ENCODE data around the gene SLC22A31. TPM values are rescaled to one million over a fixed set of nuclear protein-coding genes. Genes with fewer than 3 reads are reported as not detected.
A peak's percentile ranks its signal among the peaks of the same experiment; 100 is the strongest.

Gene SLC22A31
- total and polyA plus RNA-seq, 9 of the 15 experiments (the other 6 are each of a cell fraction or from before 2014, with no cell fraction given): 0.29 to 2.2 (median 0.47) TPM; not detected in 3

DNA sequence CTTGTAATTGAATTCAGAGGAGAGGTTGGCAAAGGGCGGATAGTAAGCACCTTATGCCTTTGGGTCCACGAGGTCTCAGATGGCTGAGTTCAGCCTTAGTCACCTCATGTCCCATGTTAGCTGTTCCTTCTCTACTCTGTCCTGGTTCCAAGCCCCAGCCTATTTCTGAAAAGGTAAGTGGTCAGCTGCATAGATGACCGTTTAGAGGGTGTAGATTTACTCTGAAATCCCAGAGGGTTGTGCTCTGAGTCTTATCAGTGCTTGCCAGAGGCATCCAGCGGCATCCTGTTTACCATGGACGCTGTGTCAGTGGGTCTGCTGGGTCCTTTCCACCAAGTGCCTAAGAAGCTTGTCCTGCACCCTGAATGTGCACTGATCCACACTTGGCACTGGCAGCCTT lies 19.0 kb upstream of the SLC22A31 start (continued):
- TF ChIP-seq ZBTB7A (IDR thresholded peaks at IDR 0.05; ENCODE audit: borderline replicate concordance, control insufficient read depth, low read depth, low read length) (peak; percentile 51; the same call in 1 of the 2 replicates), PTBP1 (IDR thresholded peaks at IDR 0.05; ENCODE audit: low read depth, low read length) (no peak), NONO (IDR thresholded peaks at IDR 0.05; ENCODE audit: low read depth in 2 of 2, low read length in 1 of 2) (0 out of 4 replicates have a peak, but pooled peaks of 1 of the 2 experiments have one; percentile 8), ZBTB1 (CRISPR knock-in tag; IDR thresholded peaks at IDR 0.05; ENCODE audit: borderline replicate concordance, low read depth) (no peak), ZNF133 (CRISPR knock-in tag; IDR thresholded peaks at IDR 0.05) (no peak), TOE1 (IDR thresholded peaks at IDR 0.05; ENCODE audit: borderline replicate concordance) (peak; percentile 9; the same call in 1 of the 2 replicates), TOE1 (CRISPR knock-in tag; IDR thresholded peaks at IDR 0.05; ENCODE audit: borderline replicate concordance, low read depth) (no peak), CBX1 (IDR thresholded peaks at IDR 0.05; ENCODE audit: low read depth) (no peak), KDM2B (CRISPR knock-in tag; IDR thresholded peaks at IDR 0.05) (no peak), NRF1 (conservative IDR thresholded peaks at IDR 0.05 in 1 of 2, IDR thresholded peaks at IDR 0.05 in 1 of 2) (no peak), SMARCE1 (IDR thresholded peaks at IDR 0.05) (peak; percentile 62; the same call in 1 of the 2 replicates), GABPB2 (CRISPR knock-in tag; conservative IDR thresholded peaks at IDR 0.05) (no peak), EP300 (IDR thresholded peaks at IDR 0.05; ENCODE audit: low read length) (peak; percentile 76; the same call in 1 of the 2 replicates), XRCC5 (IDR thresholded peaks at IDR 0.05; ENCODE audit: low read depth, low read length) (no peak), CCNT2 (IDR thresholded peaks at IDR 0.05; ENCODE audit: borderline replicate concordance, extremely low read depth, insufficient read length, low read depth, low read length) (no peak), HNRNPUL1 (IDR thresholded peaks at IDR 0.05; ENCODE audit: low read length) (no peak)
- TF ChIP-seq, protein P1, sequence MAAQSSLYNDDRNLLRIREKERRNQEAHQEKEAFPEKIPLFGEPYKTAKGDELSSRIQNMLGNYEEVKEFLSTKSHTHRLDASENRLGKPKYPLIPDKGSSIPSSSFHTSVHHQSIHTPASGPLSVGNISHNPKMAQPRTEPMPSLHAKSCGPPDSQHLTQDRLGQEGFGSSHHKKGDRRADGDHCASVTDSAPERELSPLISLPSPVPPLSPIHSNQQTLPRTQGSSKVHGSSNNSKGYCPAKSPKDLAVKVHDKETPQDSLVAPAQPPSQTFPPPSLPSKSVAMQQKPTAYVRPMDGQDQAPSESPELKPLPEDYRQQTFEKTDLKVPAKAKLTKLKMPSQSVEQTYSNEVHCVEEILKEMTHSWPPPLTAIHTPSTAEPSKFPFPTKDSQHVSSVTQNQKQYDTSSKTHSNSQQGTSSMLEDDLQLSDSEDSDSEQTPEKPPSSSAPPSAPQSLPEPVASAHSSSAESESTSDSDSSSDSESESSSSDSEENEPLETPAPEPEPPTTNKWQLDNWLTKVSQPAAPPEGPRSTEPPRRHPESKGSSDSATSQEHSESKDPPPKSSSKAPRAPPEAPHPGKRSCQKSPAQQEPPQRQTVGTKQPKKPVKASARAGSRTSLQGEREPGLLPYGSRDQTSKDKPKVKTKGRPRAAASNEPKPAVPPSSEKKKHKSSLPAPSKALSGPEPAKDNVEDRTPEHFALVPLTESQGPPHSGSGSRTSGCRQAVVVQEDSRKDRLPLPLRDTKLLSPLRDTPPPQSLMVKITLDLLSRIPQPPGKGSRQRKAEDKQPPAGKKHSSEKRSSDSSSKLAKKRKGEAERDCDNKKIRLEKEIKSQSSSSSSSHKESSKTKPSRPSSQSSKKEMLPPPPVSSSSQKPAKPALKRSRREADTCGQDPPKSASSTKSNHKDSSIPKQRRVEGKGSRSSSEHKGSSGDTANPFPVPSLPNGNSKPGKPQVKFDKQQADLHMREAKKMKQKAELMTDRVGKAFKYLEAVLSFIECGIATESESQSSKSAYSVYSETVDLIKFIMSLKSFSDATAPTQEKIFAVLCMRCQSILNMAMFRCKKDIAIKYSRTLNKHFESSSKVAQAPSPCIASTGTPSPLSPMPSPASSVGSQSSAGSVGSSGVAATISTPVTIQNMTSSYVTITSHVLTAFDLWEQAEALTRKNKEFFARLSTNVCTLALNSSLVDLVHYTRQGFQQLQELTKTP (IDR thresholded peaks at IDR 0.05; ENCODE audit: low read depth in 1 of 2, partially characterized antibody in 2 of 2): no peak
- TF ChIP-seq, protein P2, sequence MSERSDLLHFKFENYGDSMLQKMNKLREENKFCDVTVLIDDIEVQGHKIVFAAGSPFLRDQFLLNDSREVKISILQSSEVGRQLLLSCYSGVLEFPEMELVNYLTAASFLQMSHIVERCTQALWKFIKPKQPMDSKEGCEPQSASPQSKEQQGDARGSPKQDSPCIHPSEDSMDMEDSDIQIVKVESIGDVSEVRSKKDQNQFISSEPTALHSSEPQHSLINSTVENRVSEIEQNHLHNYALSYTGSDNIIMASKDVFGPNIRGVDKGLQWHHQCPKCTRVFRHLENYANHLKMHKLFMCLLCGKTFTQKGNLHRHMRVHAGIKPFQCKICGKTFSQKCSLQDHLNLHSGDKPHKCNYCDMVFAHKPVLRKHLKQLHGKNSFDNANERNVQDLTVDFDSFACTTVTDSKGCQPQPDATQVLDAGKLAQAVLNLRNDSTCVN (CRISPR knock-in tag; IDR thresholded peaks at IDR 0.05): no peak
- TF ChIP-seq, protein P3, sequence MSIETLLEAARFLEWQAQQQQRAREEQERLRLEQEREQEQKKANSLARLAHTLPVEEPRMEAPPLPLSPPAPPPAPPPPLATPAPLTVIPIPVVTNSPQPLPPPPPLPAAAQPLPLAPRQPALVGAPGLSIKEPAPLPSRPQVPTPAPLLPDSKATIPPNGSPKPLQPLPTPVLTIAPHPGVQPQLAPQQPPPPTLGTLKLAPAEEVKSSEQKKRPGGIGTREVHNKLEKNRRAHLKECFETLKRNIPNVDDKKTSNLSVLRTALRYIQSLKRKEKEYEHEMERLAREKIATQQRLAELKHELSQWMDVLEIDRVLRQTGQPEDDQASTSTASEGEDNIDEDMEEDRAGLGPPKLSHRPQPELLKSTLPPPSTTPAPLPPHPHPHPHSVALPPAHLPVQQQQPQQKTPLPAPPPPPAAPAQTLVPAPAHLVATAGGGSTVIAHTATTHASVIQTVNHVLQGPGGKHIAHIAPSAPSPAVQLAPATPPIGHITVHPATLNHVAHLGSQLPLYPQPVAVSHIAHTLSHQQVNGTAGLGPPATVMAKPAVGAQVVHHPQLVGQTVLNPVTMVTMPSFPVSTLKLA (conservative IDR thresholded peaks at IDR 0.05): peak; percentile 36 to 52; a peak in 3 of 4 replicates
- TF ChIP-seq, protein P4, sequence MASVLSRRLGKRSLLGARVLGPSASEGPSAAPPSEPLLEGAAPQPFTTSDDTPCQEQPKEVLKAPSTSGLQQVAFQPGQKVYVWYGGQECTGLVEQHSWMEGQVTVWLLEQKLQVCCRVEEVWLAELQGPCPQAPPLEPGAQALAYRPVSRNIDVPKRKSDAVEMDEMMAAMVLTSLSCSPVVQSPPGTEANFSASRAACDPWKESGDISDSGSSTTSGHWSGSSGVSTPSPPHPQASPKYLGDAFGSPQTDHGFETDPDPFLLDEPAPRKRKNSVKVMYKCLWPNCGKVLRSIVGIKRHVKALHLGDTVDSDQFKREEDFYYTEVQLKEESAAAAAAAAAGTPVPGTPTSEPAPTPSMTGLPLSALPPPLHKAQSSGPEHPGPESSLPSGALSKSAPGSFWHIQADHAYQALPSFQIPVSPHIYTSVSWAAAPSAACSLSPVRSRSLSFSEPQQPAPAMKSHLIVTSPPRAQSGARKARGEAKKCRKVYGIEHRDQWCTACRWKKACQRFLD (CRISPR knock-in tag; IDR thresholded peaks at IDR 0.05): no peak
